Jurkat, Clone E6-1 (cell line): Measurements from ENCODE around the gene QRICH2.
"Not testable (repeated sequence)": the region's sequence is repeated elsewhere in the genome, so short reads cannot be mapped to it uniquely, and the experiment has no call there.

Source experiments
- DNase-seq: peaks from one replicate; pipeline ENCODE4 v3.0.0-alpha.2; 2011; ENCODE audit warnings: low read depth, low spot score
- H3K4me3 ChIP-seq: 2 replicates; pipeline ENCODE4 v1.5.1; 2011; ENCODE audit warnings: mild to moderate bottlenecking, low read length, control low read depth, moderate library complexity

QRICH2 gene

GRCh38 chr17:76333673-76334505 lies 25.8 kb upstream of the QRICH2 start:
- no peak for DNase-seq
- H3K4me3 ChIP-seq = no peak overlapping the region

- DNase-seq = no peak
- no peak overlapping the region for H3K4me3 ChIP-seq
Observed at GRCh38 chr17:76331083-76331482, 23.0 kb upstream of the QRICH2 start.

- DNase-seq = no peak
Observed at GRCh38 chr17:76329664-76330063, 21.6 kb upstream of the QRICH2 start.

GRCh38 chr17:76327696-76328095 lies 19.6 kb upstream of the QRICH2 start:
- DNase-seq = no peak

More at GRCh38 chr17:76329664-76330063, 21.6 kb upstream of the QRICH2 start:
- H3K4me3 ChIP-seq = no peak overlapping the region

DNA sequence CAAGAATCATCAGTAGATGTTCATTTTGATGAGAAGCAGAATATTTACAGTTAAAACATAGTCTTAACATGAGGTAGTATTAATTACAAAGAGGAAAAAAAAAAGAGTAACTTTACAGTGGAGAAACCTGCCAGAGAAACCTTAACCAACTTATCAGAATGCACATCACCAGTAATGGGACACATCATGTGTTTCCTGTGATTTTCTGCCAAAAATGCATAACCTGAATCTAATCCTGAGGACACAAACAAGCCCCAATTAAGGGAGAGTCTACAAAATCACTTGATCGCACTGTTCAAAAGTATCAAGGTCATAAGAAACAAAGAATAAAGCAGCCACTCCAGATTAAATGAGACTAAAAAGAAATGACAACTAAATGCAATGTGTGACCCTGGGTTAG lies 18.2 kb upstream of the QRICH2 start:
- DNase-seq = no peak
- H3K4me3 ChIP-seq = no peak overlapping the region

More at GRCh38 chr17:76327696-76328095, 19.6 kb upstream of the QRICH2 start:
- H3K4me3 ChIP-seq = no peak overlapping the region

DNA sequence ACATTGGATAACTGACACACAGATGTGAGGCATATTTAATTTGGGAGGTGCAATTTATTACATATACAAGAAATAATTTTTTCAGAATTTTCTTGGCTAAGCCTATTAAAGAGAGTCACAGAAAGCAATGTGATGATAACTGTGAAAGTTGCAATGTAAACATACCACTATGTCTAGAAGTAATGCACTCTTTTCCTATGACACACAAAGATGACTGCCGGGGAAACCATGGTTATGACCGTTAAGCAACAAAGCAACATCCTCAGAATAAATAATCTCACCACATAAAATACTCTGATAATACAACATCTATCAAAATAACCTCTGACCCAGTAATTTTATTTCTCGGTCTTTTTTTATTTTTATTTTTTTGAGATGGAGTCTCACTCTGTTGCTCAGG lies 10.5 kb upstream of the QRICH2 start:
- DNase-seq = no peak
- no peak overlapping the region for H3K4me3 ChIP-seq

- no peak for DNase-seq
- no peak overlapping the region for H3K4me3 ChIP-seq
Observed at GRCh38 chr17:76317535-76317934, 9.5 kb upstream of the QRICH2 start.

DNA sequence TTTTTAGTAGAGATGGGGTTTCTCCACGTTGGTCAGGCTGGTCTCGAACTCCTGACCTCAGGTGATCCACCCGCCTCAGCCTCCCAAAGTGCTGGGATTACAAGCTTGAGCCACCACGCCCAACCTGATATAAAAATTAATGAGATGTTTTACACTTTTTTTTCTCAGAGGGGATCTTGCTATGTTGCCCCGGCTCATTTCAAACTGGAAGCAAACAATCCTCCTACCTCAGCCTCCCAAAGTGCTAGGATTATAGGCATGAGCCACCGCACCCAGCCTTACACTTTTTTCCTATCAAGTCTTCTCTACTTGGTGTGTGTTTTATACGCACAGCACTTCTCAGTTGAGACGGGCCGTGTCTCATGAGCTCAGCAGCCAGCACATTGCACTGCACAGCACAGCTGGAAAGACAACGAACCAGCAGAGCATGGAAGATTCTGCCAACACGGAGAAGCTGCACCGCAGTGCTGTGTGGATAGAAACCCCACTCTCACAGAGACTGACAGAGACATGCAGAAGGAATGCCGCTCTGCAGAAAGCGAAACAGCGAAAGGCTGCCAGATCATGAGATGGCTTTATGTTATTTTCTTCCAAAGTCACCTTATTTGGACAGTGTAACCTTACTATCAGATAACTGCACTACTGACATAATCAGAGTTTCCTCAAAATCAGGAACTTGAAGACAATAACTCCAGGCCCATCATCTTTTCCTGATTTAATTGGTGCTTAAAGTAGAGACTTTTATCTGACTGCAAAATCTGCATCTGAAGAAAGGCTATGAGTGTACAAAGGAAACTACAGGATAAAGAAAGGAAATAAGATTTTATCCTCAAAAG lies 6.5 kb upstream of the QRICH2 start:
- no peak overlapping the region for H3K4me3 ChIP-seq
- no peak for DNase-seq

- DNase-seq = no peak
- no peak overlapping the region for H3K4me3 ChIP-seq
Observed at GRCh38 chr17:76312735-76313134, 4.7 kb upstream of the QRICH2 start.

DNA sequence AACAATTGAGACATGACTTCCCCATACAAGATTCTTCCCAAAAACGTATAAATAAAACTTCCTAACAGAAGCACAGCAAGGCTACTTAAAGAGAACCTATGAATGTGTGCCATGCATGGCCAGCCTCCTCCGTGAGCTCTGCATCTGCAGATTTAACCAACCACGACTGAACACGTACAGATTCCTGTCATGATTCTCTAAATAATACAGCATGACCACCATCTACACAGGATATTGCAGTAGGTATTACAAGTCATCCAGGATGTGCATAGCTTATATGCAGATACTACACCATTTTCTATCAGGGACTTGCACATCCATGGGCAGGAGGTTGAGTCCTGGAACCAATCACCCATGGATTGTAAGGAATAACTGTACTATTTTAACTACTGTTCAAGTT lies 1.4 kb upstream of the QRICH2 start:
- no peak overlapping the region for H3K4me3 ChIP-seq
- DNase-seq = no peak

DNA sequence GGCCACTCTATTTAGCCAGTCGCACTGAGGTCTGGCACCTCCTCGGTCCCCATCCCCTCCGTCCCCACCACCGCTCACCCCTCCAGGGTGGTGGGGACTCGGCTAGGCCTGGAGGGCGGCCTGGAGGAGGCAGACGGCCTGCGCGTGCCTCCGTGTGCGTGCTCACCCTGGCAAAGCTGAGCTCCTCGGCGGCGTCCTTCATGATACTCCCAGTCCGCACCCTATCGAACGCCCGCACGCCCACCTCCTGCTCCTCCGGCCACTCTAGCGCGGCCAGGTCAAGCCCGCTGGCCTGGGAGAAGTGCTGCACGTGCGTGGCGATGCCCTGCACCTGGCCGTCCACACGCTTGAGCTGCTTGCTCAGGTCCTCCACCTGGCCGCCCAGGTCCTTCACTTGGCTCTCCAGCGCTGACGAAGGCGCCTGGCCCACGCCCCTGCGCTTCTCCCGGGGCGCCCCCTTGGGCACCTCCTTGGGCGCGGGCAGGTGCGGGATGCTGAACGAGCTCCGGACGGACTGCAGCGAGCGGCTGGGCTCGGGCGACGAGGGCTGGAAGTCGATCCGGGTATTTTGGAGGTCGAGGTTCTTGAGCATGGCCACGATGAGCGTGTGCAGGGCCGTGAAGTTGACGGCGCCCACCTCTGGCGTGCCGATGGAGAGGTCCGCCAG lies 644 bp downstream of the QRICH2 start:
- H3K4me3 ChIP-seq = no peak overlapping the region
- DNase-seq = no peak

- not testable (repeated sequence) for DNase-seq, H3K4me3 ChIP-seq
Observed at GRCh38 chr17:76305135-76305454, 3.0 kb downstream of the QRICH2 start.

- no peak overlapping the region for H3K4me3 ChIP-seq
- no peak for DNase-seq
Observed at GRCh38 chr17:76304226-76305134, 3.6 kb downstream of the QRICH2 start.

GRCh38 chr17:76297436-76297835 lies 10.6 kb downstream of the QRICH2 start:
- no peak for DNase-seq
- H3K4me3 ChIP-seq = no peak overlapping the region

GRCh38 chr17:76296889-76297288 lies 11.2 kb downstream of the QRICH2 start:
- H3K4me3 ChIP-seq = no peak overlapping the region
- no peak for DNase-seq

DNA sequence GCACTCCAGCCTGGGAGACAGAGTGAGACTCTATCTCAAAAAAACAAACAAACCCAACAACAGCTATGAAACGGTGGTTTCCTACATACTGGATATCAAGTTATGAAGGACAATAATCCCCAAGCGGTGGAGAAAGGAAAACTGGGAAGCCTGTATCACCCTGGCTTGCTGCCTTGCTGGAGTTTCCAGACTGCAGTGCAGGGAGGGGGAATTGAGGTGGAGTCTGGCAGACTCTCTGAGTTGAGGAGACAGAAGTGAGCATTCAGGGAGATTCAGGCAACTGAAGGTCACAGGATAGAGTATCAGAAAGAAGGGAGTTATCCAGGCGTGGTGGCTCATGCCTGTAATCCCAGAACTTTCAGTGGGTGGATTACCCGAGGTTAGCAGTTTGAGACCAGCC lies 11.9 kb downstream of the QRICH2 start:
- no peak for DNase-seq
- H3K4me3 ChIP-seq = no peak overlapping the region

GRCh38 chr17:76293106-76293505 lies 15.0 kb downstream of the QRICH2 start:
- DNase-seq = no peak
- H3K4me3 ChIP-seq = no peak overlapping the region

DNA sequence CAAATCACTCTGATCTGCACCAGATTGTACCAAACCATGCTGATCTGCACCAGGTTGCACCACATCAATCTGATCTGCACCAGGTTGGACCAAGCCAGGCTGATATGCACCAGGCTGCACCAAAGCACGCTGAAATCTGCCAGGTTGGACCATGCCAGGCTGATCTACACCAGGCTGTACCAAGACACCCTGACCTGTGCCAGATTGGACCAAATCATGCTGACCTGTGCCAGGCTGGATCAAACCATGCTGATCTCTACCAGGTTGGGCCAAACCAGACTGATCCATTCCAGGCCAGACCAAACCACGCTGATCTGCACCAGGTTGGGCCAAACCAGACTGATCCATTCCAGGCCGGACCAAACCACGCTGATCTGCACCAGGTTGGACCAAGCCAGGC lies 15.5 kb downstream of the QRICH2 start:
- no peak for DNase-seq
- H3K4me3 ChIP-seq = no peak overlapping the region
